ENCODE measurements around the gene ACTL7B. TPM values are rescaled to one million over a fixed set of nuclear protein-coding genes. Genes with fewer than 3 reads are reported as not detected.

Gene ACTL7B
- total and polyA plus RNA-seq, 7 donors, result 0.27 TPM; not detected in 6

GRCh38 chr9:108809269-108809668 lies 46.5 kb downstream of the ACTL7B start:
- no peaks in the 10 kb centered on the region for H3K9me3 ChIP-seq
- no peak overlapping the region for H3K4me3 ChIP-seq
- DNase-seq, result no peak
- WGBS, 2 donors, result 66 to 78% methylated on average over 3 of the region's 3 CpGs
- H3K27ac ChIP-seq, result no peak overlapping the region
- no peaks in the 10 kb centered on the region for H3K27me3 ChIP-seq
- H3K36me3 ChIP-seq, result no peaks in the 10 kb centered on the region
- H3K4me1 ChIP-seq, result no peaks in the 10 kb centered on the region
- intact Hi-C loops (cut with DNase I), result no loop called here
- TF ChIP-seq POLR2A (IDR thresholded peaks at IDR 0.05) (no peak), CTCF (IDR thresholded peaks at IDR 0.05) (no peak), EP300 (IDR thresholded peaks at IDR 0.05) (no peak), POLR2AphosphoS5 (IDR thresholded peaks at IDR 0.05) (no peak)

Small RNA genes within 50 kb of the gene (small RNA-seq; reads per million reads assigned to genes)
- 0 reads per million in 3 donors for gene AL359692.1

Other genes with a start within 250 kb of the ACTL7B start
- gene ACTL7A, start 6.3 kb upstream of the ACTL7B start, total RNA-seq, result not detected
- gene ACTL7A, start 6.3 kb upstream of the ACTL7B start, polyA plus RNA-seq, result not detected
- gene ELP1, start 78.1 kb upstream of the ACTL7B start, total RNA-seq, result 10 to 100 TPM; 11.0 to 17.2 (median 15.3) TPM
- gene ELP1, start 78.1 kb upstream of the ACTL7B start, polyA plus RNA-seq, result 10 to 100 TPM in 1 of 3 donors, 1 to 10 TPM in 2; 3.9 to 10.7 (median 7.8) TPM
- gene ABITRAM, start 78.4 kb upstream of the ACTL7B start, total RNA-seq, result 10 to 100 TPM in 2 of 4 donors, 1 to 10 TPM in 2; 5.6 to 12.5 (median 8.2) TPM
- 10 to 100 TPM; 11.8 to 18.3 (median 13.2) TPM for gene ABITRAM, start 78.4 kb upstream of the ACTL7B start, polyA plus RNA-seq
- 10 to 100 TPM; 36.4 to 56.8 (median 42.6) TPM for gene CTNNAL1, start 157.5 kb upstream of the ACTL7B start, total RNA-seq
- gene CTNNAL1, start 157.5 kb upstream of the ACTL7B start, polyA plus RNA-seq, result 10 to 100 TPM; 18.7 to 32.4 (median 22.2) TPM